ENCODE data around the gene MTFR1L.

The MTFR1L gene

DNA sequence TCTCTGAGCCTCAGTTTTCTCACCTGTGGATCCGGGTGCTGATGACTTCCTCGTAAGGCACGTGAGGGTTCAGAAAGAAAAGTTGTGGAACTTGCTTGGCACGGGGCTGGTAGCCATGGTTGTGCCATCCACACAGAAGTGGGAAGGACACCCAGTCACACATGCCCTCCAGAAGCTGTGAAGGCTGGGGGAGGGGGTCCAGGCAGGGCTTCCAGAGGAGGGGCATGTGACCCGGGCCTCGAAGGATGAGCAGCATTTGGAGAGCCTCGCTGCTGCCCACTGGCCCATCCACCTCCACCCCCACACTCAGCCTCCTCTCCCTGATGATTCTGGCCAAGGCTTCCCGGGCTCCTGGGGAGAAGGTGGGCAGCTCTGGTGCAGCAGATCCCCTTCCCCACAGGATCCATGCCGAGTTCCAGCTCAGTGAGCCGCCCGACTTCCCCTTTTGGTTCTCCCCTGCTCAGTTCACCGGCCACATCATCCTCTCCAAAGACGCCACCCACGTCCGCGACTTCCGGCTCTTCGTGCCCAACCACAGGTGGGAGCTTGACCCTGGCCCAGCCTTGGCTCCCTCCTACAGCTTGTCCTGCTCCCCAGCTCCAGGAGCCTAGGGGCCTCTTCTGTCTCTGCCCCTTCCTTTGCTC, 10.3 kb upstream of the MTFR1L start:
- peaks cover 2% of the 10 kb centered on the region; the same call in 1 of the 2 replicates for H3K4me1 ChIP-seq (ENCODE audit: control insufficient read depth, insufficient read depth, low read length)
- H3K4me3 ChIP-seq (ENCODE audit: low read depth, low read length), result no peak overlapping the region
- no peak overlapping the region for H3K9ac ChIP-seq (ENCODE audit: low read depth, low read length)
- no peak overlapping the region for H3K27ac ChIP-seq (ENCODE audit: low read depth, low read length)
- peaks cover 68% of the 10 kb centered on the region for H3K36me3 ChIP-seq (ENCODE audit: control insufficient read depth, insufficient read depth, low read length)
- no peaks in the 10 kb centered on the region for H3K9me3 ChIP-seq (ENCODE audit: control insufficient read depth, insufficient read depth, low read length)
- no peaks in the 10 kb centered on the region for H3K27me3 ChIP-seq (ENCODE audit: control insufficient read depth, insufficient read depth, low read length)

DNA sequence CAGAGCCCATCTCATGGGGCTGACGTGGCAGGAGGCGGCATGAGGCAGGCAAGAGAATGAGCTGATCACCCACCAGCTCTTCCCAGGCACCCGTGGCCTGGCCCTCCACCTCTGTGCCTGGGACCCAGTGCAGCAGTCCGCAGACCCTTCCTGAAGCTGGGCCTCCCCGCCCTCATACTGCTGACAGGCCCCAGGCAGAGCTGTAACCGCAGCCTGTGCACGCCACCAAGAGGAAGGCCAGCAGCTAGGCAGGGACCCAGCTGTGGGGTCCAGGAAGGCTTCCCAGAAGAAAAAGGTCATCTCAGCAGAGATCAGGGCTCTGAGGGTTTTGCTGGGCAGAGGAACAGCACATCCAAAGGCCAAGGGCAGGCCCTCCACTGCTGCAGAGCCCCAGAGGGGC, 9.8 kb upstream of the MTFR1L start:
- H3K9ac ChIP-seq (ENCODE audit: low read depth, low read length), result no peak overlapping the region
- no peaks in the 10 kb centered on the region for H3K9me3 ChIP-seq (ENCODE audit: control insufficient read depth, insufficient read depth, low read length)
- H3K27ac ChIP-seq (ENCODE audit: low read depth, low read length), result no peak overlapping the region
- peaks cover 68% of the 10 kb centered on the region for H3K36me3 ChIP-seq (ENCODE audit: control insufficient read depth, insufficient read depth, low read length)
- no peaks in the 10 kb centered on the region for H3K27me3 ChIP-seq (ENCODE audit: control insufficient read depth, insufficient read depth, low read length)
- H3K4me1 ChIP-seq (ENCODE audit: control insufficient read depth, insufficient read depth, low read length), result peaks cover 2% of the 10 kb centered on the region; the same call in 1 of the 2 replicates
- H3K4me3 ChIP-seq (ENCODE audit: low read depth, low read length), result no peak overlapping the region

DNA sequence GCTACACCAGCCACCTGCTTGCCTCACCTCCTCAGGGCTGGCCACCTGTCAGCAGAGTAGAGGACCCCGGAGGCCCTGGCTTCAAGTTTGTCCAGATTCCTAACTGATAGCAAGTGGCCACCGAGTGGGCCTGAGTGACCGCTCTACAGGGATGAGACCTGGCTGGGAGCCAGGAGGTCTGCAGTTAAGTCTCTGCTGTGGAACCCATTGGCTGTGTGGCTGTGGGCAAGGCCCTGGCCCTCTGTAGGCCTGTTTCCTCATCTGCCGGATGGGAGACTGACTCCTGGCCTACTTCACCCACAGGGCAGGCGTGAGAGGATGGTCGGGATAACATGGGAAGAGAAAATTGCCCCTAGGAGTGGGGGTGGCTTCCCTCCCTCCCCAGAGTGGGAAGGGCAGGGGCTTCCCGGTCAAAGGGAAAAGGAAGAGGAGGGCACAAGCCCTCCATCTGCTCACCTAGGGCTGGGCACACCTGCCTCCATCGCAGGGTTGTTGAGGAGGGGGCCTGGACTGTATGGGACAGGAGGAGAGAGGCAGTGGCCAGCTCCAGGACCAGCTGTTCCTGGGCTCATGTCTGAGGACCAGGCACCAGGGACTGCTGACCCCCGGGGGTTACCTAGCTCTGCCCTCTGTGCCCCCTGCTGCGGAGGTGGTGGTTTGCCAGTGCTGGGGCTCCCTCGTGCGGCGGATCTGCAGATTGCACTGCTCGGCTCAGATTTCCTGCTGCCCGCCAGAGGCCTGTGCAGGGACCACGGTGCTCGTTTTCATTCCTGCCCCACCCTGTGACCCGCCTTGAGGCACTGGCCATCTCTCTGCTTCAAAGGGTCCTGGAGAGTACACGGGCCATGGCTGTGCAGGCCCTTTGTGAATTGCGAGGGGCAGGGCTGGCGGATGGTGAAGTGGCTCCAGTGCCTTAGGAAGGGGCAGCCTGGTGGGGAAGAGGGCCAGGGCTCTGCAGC, 9.1 kb upstream of the MTFR1L start:
- H3K9ac ChIP-seq (ENCODE audit: low read depth, low read length), result no peak overlapping the region
- no peaks in the 10 kb centered on the region for H3K9me3 ChIP-seq (ENCODE audit: control insufficient read depth, insufficient read depth, low read length)
- H3K27ac ChIP-seq (ENCODE audit: low read depth, low read length), result no peak overlapping the region
- no peaks in the 10 kb centered on the region for H3K27me3 ChIP-seq (ENCODE audit: control insufficient read depth, insufficient read depth, low read length)
- peaks cover 66% of the 10 kb centered on the region for H3K36me3 ChIP-seq (ENCODE audit: control insufficient read depth, insufficient read depth, low read length)
- no peak overlapping the region for H3K4me3 ChIP-seq (ENCODE audit: low read depth, low read length)
- peaks cover 2% of the 10 kb centered on the region; the same call in 1 of the 2 replicates for H3K4me1 ChIP-seq (ENCODE audit: control insufficient read depth, insufficient read depth, low read length)

DNA sequence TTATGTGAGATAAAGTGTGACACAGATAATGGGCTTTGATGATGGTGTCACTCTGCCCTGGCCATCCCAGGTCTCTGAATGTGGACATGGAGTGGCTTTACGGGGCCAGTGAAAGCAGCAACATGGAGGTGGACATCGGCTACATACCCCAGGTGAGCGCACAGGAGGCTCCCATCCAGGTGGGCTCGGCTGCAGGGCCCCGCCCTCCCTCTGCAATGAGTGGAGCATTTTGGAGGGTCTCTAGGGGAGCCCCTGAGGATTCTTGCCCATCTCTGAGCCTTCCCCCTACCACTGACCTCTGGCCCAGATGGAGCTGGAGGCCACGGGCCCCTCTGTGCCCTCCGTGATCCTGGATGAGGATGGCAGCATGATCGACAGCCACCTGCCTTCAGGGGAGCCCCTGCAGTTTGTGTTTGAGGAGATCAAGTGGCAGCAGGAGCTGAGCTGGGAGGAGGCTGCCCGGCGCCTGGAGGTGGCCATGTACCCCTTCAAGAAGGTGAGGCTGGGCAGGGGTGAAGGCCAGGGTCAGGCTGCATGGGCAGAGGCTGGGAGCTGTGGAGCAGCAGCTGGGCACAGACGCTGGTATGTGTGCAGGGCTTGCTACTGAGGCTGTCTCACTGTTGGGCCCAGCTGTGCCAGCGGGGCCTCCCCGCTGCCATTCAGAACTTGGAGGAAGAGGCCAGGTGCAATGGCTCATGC, 8.2 kb upstream of the MTFR1L start:
- no peaks in the 10 kb centered on the region for H3K27me3 ChIP-seq (ENCODE audit: control insufficient read depth, insufficient read depth, low read length)
- H3K4me3 ChIP-seq (ENCODE audit: low read depth, low read length), result no peak overlapping the region
- no peaks in the 10 kb centered on the region for H3K9me3 ChIP-seq (ENCODE audit: control insufficient read depth, insufficient read depth, low read length)
- H3K4me1 ChIP-seq (ENCODE audit: control insufficient read depth, insufficient read depth, low read length), result peaks cover 2% of the 10 kb centered on the region; the same call in 1 of the 2 replicates
- no peak overlapping the region for H3K27ac ChIP-seq (ENCODE audit: low read depth, low read length)
- H3K36me3 ChIP-seq (ENCODE audit: control insufficient read depth, insufficient read depth, low read length), result peaks cover 66% of the 10 kb centered on the region
- no peak overlapping the region for H3K9ac ChIP-seq (ENCODE audit: low read depth, low read length)

DNA sequence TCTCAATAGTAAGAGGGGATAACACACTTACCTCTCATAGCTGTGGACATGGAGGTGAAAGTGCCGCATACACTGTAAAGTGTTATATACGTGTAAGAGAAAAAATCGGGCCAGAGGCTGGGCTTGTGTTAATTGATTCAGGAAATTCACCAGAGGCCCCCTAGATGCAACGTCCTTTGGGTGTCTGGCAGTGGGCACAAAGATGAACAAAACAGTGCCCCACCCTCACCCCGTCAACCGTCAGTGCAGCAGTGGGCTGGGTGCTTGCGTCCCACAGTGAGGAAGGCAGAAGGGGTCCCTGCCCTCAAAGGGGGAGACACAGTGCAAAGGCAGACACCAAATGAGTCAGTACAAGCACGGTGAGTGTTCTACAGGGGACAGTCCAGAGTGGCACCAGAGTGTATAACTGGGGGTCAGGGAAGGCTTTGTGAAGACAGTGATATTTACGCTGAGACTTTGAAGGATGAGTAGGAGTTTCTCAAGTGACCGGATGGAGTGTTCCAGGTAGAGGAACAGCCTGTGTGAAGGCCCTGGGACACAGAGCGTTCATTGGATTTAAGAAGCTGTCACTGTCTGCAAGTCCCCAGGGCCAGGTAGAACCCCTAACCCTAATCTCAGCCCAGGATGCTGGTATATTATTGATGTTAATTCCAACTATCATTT, 6.6 kb upstream of the MTFR1L start:
- Histone ChIP-seq H3K27ac (ENCODE audit: low read depth, low read length) (no peak overlapping the region), H3K4me3 (ENCODE audit: low read depth, low read length) (no peak overlapping the region), H3K9ac (ENCODE audit: low read depth, low read length) (no peak overlapping the region), H3K9me3 (ENCODE audit: control insufficient read depth, insufficient read depth, low read length) (no peaks in the 10 kb centered on the region), H3K4me1 (ENCODE audit: control insufficient read depth, insufficient read depth, low read length) (peaks cover 9% of the 10 kb centered on the region), H3K27me3 (ENCODE audit: control insufficient read depth, insufficient read depth, low read length) (no peaks in the 10 kb centered on the region), H3K36me3 (ENCODE audit: control insufficient read depth, insufficient read depth, low read length) (peaks cover 55% of the 10 kb centered on the region)

DNA sequence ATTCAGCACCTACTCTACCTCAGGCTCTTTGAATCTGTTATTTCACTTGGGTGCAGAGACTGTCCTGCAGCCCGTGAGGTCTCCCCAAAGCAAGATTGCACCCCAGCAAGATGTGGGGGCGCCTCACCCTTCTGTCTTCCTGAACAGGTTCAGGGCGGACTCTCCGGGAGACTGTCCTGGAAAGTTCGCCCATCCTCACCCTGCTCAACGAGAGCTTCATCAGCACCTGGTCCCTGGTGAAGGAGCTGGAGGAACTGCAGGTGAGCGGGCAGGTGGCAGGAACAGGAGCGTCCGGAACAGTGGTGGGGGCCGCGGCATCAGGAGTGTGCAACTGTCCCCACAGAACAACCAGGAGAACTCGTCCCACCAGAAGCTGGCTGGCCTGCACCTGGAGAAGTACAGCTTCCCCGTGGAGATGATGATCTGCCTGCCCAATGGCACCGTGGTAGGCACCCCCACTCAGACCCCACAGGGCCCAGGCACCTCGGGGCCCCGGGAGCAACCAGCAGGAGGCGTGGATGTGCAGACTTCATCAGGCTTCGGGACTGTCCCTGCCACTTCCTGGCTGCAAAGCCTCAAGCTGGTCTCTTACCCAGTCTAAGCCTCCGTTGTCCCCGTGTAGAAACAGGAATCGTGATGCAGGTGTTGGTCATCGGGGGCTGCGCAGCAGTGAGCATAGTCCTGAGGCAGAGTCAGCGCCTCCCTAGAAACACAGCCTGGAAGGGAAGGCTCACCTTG, 5.9 kb upstream of the MTFR1L start:
- peaks cover 16% of the 10 kb centered on the region for H3K4me1 ChIP-seq (ENCODE audit: control insufficient read depth, insufficient read depth, low read length)
- H3K9ac ChIP-seq (ENCODE audit: low read depth, low read length), result no peak overlapping the region
- H3K27ac ChIP-seq (ENCODE audit: low read depth, low read length), result no peak overlapping the region
- no peaks in the 10 kb centered on the region for H3K27me3 ChIP-seq (ENCODE audit: control insufficient read depth, insufficient read depth, low read length)
- H3K4me3 ChIP-seq (ENCODE audit: low read depth, low read length), result no peak overlapping the region
- H3K36me3 ChIP-seq (ENCODE audit: control insufficient read depth, insufficient read depth, low read length), result peaks cover 48% of the 10 kb centered on the region
- H3K9me3 ChIP-seq (ENCODE audit: control insufficient read depth, insufficient read depth, low read length), result no peaks in the 10 kb centered on the region

DNA sequence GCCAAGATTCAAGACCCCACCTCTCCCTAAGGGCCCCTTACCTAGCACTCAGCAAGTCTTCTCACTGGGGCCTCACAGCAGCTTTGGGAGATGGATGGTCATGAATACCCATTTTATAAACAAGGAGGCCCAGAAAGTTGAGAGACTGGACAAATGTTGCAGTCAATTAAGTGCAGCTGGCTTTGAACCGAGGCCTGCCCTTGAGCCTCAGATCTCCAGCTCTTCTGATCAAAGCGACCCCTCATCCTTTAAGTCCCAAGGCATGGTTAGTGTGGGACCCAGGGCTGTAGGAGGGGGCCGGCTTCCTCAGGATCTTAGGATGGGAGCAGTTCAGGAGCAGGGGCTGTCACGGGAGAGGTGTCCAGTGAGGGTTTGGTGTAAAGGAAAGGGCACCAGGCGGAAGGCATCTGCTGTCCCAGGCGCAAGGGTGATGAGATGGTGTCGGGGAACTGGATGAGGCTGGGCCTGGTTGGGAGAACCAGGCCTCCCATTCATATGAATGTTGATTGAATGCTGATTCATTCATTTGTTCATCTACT, 5.1 kb upstream of the MTFR1L start:
- Histone ChIP-seq H3K9ac (ENCODE audit: low read depth, low read length) (no peak overlapping the region), H3K27ac (ENCODE audit: low read depth, low read length) (no peak overlapping the region), H3K4me1 (ENCODE audit: control insufficient read depth, insufficient read depth, low read length) (peaks cover 19% of the 10 kb centered on the region), H3K4me3 (ENCODE audit: low read depth, low read length) (no peak overlapping the region), H3K36me3 (ENCODE audit: control insufficient read depth, insufficient read depth, low read length) (peaks cover 41% of the 10 kb centered on the region), H3K27me3 (ENCODE audit: control insufficient read depth, insufficient read depth, low read length) (no peaks in the 10 kb centered on the region), H3K9me3 (ENCODE audit: control insufficient read depth, insufficient read depth, low read length) (no peaks in the 10 kb centered on the region)

DNA sequence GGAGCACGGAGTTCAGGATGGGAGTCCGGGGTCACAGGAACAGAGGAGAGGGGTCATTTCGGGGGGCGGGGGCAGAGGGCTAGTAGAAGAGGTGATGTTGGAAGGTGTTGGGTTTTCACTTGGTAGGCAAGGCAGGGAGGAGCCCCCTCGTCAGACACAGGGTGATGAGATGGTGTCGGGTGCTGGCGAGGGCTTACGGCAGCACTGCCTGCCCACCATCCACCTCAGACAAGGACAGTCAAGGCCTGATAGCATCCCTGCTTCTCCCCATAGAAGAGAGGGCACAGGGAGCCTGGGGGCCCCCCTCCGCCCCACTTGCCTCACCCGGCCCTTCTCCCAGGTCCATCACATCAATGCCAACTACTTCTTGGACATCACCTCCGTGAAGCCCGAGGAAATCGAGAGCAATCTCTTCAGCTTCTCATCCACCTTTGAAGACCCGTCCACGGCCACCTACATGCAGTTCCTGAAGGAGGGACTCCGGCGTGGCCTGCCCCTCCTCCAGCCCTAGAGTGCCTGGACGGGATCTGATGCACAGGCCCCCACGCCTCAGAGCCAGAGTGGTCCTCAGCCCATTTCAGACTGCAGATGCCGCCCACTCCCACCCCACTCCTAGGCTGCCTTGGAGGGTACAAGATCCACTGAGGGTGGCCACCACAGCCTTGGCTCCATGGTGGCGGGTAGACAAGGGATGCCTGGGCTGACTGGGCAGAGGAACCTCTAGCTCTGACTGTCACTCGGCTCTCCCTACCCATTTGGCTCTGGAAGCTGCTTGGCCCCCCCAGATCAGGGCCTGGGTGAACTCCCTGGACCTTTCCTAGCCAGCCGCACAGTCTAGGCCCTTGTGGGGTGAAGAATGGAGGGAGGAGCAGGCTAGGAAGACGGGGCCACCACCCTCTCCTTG, 4.3 kb upstream of the MTFR1L start:
- no peak overlapping the region for H3K9ac ChIP-seq (ENCODE audit: low read depth, low read length)
- H3K4me1 ChIP-seq (ENCODE audit: control insufficient read depth, insufficient read depth, low read length), result peaks cover 19% of the 10 kb centered on the region
- no peaks in the 10 kb centered on the region for H3K9me3 ChIP-seq (ENCODE audit: control insufficient read depth, insufficient read depth, low read length)
- H3K27me3 ChIP-seq (ENCODE audit: control insufficient read depth, insufficient read depth, low read length), result no peaks in the 10 kb centered on the region
- no peak overlapping the region for H3K4me3 ChIP-seq (ENCODE audit: low read depth, low read length)
- no peak overlapping the region for H3K27ac ChIP-seq (ENCODE audit: low read depth, low read length)
- H3K36me3 ChIP-seq (ENCODE audit: control insufficient read depth, insufficient read depth, low read length), result peaks cover 32% of the 10 kb centered on the region

DNA sequence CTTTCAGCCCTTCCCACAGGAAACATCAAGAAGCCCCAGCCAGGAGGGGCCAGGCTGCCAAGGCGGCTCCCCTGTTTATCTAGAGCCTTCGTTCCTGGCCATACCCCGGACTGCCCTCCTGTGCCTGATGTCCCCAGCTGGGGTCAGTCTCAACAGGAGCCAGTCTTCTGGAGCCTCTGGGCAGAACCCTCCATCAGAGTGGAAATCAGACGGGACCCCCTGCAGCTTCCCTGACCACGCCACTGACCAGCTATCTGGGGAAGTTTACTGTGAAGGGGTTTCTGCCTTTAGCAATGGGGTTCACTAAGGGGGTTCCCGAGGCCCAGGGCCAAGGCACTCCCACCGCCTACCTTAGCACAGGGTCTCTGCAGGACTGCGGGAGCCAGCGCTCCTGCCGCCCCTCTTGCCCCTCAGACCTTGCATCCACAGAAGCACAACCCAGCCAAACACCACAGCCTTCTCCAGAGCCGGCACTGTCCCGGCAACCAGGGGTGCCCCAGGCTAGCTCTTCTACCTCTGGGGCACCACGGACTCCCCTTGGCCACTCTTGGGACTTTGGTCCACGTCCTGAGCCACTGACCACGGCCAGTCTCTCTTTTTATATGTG, 3.5 kb upstream of the MTFR1L start:
- H3K4me3 ChIP-seq (ENCODE audit: low read depth, low read length), result no peak overlapping the region
- H3K9ac ChIP-seq (ENCODE audit: low read depth, low read length), result no peak overlapping the region
- H3K27ac ChIP-seq (ENCODE audit: low read depth, low read length), result no peak overlapping the region
- H3K9me3 ChIP-seq (ENCODE audit: control insufficient read depth, insufficient read depth, low read length), result no peaks in the 10 kb centered on the region
- peaks cover 29% of the 10 kb centered on the region for H3K36me3 ChIP-seq (ENCODE audit: control insufficient read depth, insufficient read depth, low read length)
- peaks cover 17% of the 10 kb centered on the region for H3K4me1 ChIP-seq (ENCODE audit: control insufficient read depth, insufficient read depth, low read length)
- H3K27me3 ChIP-seq (ENCODE audit: control insufficient read depth, insufficient read depth, low read length), result no peaks in the 10 kb centered on the region
